HepG2 (cell line): ENCODE results near the gene SMIM20.

Source experiments
- AGO1 ChIP-seq: fragments of 200-400 bp; formaldehyde crosslinking; IDR thresholded peaks from 2 replicates; pipeline ENCODE4 v1.6.1; 2017; ENCODE audit warnings: mild to moderate bottlenecking, low read depth, low read length, moderate library complexity; ENCODE audit not compliant: poor library complexity, severe bottlenecking
- AKAP8 ChIP-seq: sonication (generic); formaldehyde crosslinking; IDR thresholded peaks from 2 replicates; pipeline ENCODE4 v1.5.1; 2020; ENCODE audit warnings: mild to moderate bottlenecking, missing genetic modification reagents
- ARNT ChIP-seq: fragments of 450-650 bp; IDR thresholded peaks from 2 replicates; pipeline ENCODE4 v1.6.1; 2017
- CEBPB ChIP-seq: IDR thresholded peaks from 2 replicates; pipeline ENCODE4 v1.6.1; 2011; ENCODE audit warnings: low read depth, low read length, improper control_type of control experiment, borderline replicate concordance
- CTCF ChIP-seq: sonication (generic); formaldehyde crosslinking; IDR thresholded peaks from 2 replicates; pipeline ENCODE4 v1.5.0; 2020; ENCODE audit warnings: mild to moderate bottlenecking, missing genetic modification reagents, moderate library complexity
- HNRNPK ChIP-seq: fragments of 200-400 bp; formaldehyde crosslinking; IDR thresholded peaks from 2 replicates; pipeline ENCODE4 v1.6.1; 2018; ENCODE audit warnings: low read length, low read depth, moderate library complexity, mild to moderate bottlenecking; ENCODE audit not compliant: poor library complexity, severe bottlenecking
- HOXD1 ChIP-seq: sonication (generic); formaldehyde crosslinking; IDR thresholded peaks from 2 replicates; pipeline ENCODE4 v1.5.0; 2020; ENCODE audit warnings: missing genetic modification reagents
- NR0B2 ChIP-seq: sonication (generic); formaldehyde crosslinking; IDR thresholded peaks from 2 replicates; pipeline ENCODE4 v1.4.0; 2020; ENCODE audit warnings: mild to moderate bottlenecking, missing genetic modification reagents
- PRDM4 ChIP-seq: sonication (generic); formaldehyde crosslinking; IDR thresholded peaks from 2 replicates; pipeline ENCODE4 v1.9.0; 2021; ENCODE audit warnings: missing genetic modification reagents, borderline replicate concordance
- SOX6 ChIP-seq, 2 experiments: fragments of 450-650 bp in 1 of 2; sonication (generic) in 1 of 2; formaldehyde crosslinking in 1 of 2; IDR thresholded peaks; 2 replicates each; pipeline versions ENCODE4 v1.4.0 to v1.6.1; 2017 to 2020; ENCODE audit warnings: antibody characterized with exemption in 1 of 2, mild to moderate bottlenecking in 1 of 2, missing genetic modification reagents in 1 of 2
- UBTF ChIP-seq: sonication (generic); formaldehyde crosslinking; IDR thresholded peaks from 2 replicates; pipeline ENCODE4 v1.4.0; 2020; ENCODE audit warnings: mild to moderate bottlenecking, missing genetic modification reagents
- WIZ ChIP-seq: sonication (generic); formaldehyde crosslinking; IDR thresholded peaks from 2 replicates; pipeline ENCODE4 v1.5.1; 2020; ENCODE audit warnings: mild to moderate bottlenecking, missing genetic modification reagents
- ZFX ChIP-seq: sonication (generic); formaldehyde crosslinking; IDR thresholded peaks from 2 replicates; pipeline ENCODE4 v1.4.0; 2020; ENCODE audit warnings: mild to moderate bottlenecking, low read depth, missing genetic modification reagents, moderate library complexity
- ZNF747 ChIP-seq: sonication (generic); formaldehyde crosslinking; IDR thresholded peaks from 2 replicates; pipeline ENCODE4 v1.8.1; 2023; ENCODE audit warnings: missing genetic modification reagents, mild to moderate bottlenecking, borderline replicate concordance

- no peak for TF ChIP-seq HNRNPK
- no peak for TF ChIP-seq ZNF747
- no peak for TF ChIP-seq SOX6 (IDR thresholded peaks at IDR 0.05)
- no peak for TF ChIP-seq SOX6 (CRISPR knock-in tag; IDR thresholded peaks at IDR 0.05)
- TF ChIP-seq AGO1, result no peak
- TF ChIP-seq CTCF (CRISPR knock-in tag), result no peak
- no peak for TF ChIP-seq AKAP8 (CRISPR knock-in tag)
- no peak for TF ChIP-seq UBTF (CRISPR knock-in tag)
- TF ChIP-seq CEBPB, result no peak
- no peak for TF ChIP-seq NR0B2 (CRISPR knock-in tag)
- TF ChIP-seq PRDM4 (CRISPR knock-in tag), result no peak
- TF ChIP-seq ZFX (CRISPR knock-in tag), result no peak
- no peak for TF ChIP-seq ARNT
- no peak for TF ChIP-seq HOXD1
- no peak for TF ChIP-seq WIZ (CRISPR knock-in tag)
Measured at GRCh38 chr4:25938366-25938765, 24.3 kb downstream of the SMIM20 start.
